HG03066 (cell line): ENCODE data around the gene ARHGAP19.

ENCODE experiments used
- ATAC-seq: cut with Tn5 transposase; IDR thresholded peaks from one replicate; pipeline ENCODE4 v1.9.1; 2021; ENCODE audit warnings: low read depth; ENCODE audit not compliant: unreplicated experiment

The ARHGAP19 gene

GRCh38 chr10:97199152-97199551 lies 93.3 kb downstream of the ARHGAP19 start:
- no peak for ATAC-seq

GRCh38 chr10:97197030-97197500 lies 95.4 kb downstream of the ARHGAP19 start:
- ATAC-seq = no peak

GRCh38 chr10:97196223-97197029 lies 96.0 kb downstream of the ARHGAP19 start:
- peak; percentile 57 for ATAC-seq

GRCh38 chr10:97195706-97196222 lies 96.7 kb downstream of the ARHGAP19 start:
- ATAC-seq = no peak

GRCh38 chr10:97192952-97193435 lies 99.4 kb downstream of the ARHGAP19 start:
- no peak for ATAC-seq

- no peak for ATAC-seq
Observed at GRCh38 chr10:97190450-97190849, 102.0 kb downstream of the ARHGAP19 start.

- ATAC-seq = no peak
Observed at GRCh38 chr10:97188261-97188711, 104.2 kb downstream of the ARHGAP19 start.

- no peak for ATAC-seq
Observed at GRCh38 chr10:97186911-97187310, 105.5 kb downstream of the ARHGAP19 start.

GRCh38 chr10:97185326-97186058 lies 106.9 kb downstream of the ARHGAP19 start, which contains the start of gene SLIT1:
Gene SLIT1 (minus strand): TSS chr10:97185959. CDS start chr10:97185674, 285 bp downstream.
- no peak for ATAC-seq

GRCh38 chr10:97184971-97185325 lies 107.5 kb downstream of the ARHGAP19 start:
- ATAC-seq = no peak

GRCh38 chr10:97183314-97183713 lies 109.1 kb downstream of the ARHGAP19 start:
- no peak for ATAC-seq

GRCh38 chr10:97182288-97182990 lies 110.0 kb downstream of the ARHGAP19 start:
- ATAC-seq = no peak

GRCh38 chr10:97180986-97181385 lies 111.5 kb downstream of the ARHGAP19 start:
- ATAC-seq = no peak

GRCh38 chr10:97180363-97180755 lies 112.1 kb downstream of the ARHGAP19 start:
- ATAC-seq = no peak

GRCh38 chr10:97179731-97180362 lies 112.6 kb downstream of the ARHGAP19 start:
- ATAC-seq = no peak

- ATAC-seq = no peak
Observed at GRCh38 chr10:97179311-97179710, 113.1 kb downstream of the ARHGAP19 start.

- no peak for ATAC-seq
Observed at GRCh38 chr10:97178074-97178473, 114.4 kb downstream of the ARHGAP19 start.

- ATAC-seq = no peak
Observed at GRCh38 chr10:97176226-97176625, 116.2 kb downstream of the ARHGAP19 start.

GRCh38 chr10:97175586-97175985 lies 116.9 kb downstream of the ARHGAP19 start:
- ATAC-seq = no peak

GRCh38 chr10:97174941-97175340 lies 117.5 kb downstream of the ARHGAP19 start:
- ATAC-seq = no peak
